ENCODE results near the gene EFCC1.

Gene EFCC1

GRCh38 chr3:129014793-129015345, 13.8 kb downstream of the EFCC1 start:
- DNase-seq (ENCODE audit: low read depth) = no peak

DNA sequence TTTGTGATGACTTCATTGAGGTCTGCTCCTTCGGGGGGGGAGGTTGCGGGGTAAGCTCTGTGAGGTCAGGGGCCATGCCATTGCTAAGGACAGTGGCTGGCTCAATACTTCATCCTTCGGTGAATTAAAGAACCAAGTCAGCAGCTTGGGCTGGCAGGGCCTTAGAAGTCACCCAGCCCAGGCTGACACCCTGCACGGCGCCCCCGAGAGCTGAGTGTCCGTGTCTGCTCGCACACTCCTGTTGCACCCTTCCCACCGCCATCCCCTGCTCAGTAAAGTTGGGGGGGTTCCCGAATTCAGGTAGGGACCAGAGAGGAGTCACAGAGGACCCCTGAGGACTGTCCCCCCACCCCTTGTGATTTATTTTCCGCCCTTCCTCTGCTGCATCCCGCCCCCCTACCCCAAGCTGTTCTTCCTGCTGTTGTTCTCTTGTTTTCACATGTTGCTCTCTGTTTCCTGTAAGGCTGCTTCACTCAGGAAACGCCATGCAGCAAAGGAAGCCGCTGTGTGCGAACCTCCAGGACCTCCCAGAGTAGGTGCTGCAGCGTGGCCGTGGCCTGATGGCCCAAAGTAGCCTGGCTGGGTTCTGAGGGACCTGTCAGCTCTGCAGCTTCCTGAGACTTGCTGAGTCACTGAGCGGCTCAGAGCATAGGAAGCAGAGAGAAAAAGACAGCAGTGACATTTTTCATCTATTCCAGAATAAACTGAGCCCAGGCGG, 14.4 kb downstream of the EFCC1 start:
- DNase-seq (ENCODE audit: low read depth) = no peak

GRCh38 chr3:129016356-129016719, 15.2 kb downstream of the EFCC1 start:
- DNase-seq (ENCODE audit: low read depth) = peak; percentile 53

- no peak for DNase-seq (ENCODE audit: low read depth)
Measured at GRCh38 chr3:129016720-129017483, 15.8 kb downstream of the EFCC1 start.

DNA sequence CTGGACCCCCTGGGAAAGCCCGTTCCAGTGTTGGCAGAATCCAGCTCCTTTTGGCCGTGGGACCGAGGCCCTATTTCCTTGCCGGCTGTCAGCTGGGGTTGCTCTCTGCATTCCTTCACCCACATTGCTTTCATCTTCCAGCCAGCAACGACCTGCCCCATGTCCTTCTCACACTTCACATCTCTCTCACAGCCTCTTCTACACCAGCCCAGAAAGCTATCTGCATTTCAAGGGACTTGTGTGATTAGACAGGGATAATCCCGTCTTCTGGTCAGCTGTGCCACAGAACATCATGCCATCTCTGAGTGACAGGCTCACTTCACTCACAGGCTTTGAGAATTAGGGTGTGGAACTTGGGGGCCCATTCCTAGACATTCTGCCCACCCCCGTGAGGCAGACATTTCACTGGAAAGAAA, 16.4 kb downstream of the EFCC1 start:
- no peak for DNase-seq (ENCODE audit: low read depth)

DNA sequence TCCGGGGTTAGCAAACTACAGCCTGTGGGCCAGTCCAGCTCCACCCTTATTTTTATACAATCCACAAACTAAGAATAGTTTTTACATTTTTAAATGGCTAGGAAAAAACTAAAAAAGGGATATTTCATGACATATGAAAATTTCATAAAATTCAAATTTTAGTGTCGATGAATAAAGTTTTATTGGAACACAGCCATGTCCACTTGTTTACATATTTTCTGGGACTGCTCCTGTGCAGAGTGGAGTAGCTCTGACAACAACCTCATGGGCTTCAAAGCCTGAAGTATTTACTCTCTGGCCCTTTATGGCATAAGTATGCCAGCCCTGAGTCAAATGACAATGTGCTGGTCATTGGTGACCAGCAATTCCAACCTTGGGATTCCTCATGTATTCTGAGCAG, 17.2 kb downstream of the EFCC1 start:
- no peak for DNase-seq (ENCODE audit: low read depth)

DNA sequence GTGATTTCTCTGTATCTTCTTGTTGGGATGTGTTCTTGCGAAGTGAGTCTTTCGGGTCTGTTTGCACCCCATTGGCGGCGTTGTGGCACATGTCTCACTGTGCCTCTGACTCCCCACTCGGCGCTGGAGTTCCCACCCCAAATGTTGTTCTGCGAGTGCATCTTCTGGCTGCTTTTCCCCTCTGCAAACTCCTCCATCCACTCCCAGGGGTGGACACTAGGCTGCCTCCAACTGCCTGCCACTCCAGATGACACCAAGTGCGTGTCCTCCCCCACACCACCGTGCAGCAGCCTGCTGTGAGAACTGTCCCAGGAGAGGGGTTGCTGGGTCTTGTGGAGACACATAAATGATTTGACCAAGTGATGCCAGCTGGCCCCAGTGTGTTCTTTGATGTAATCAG, 17.6 kb downstream of the EFCC1 start:
- DNase-seq (ENCODE audit: low read depth) = no peak

- no peak for DNase-seq (ENCODE audit: low read depth)
Measured at GRCh38 chr3:129019266-129019665, 18.2 kb downstream of the EFCC1 start.

- no peak for DNase-seq (ENCODE audit: low read depth)
Measured at GRCh38 chr3:129020691-129021090, 19.6 kb downstream of the EFCC1 start.

GRCh38 chr3:129021140-129021551, 20.0 kb downstream of the EFCC1 start:
- DNase-seq (ENCODE audit: low read depth) = no peak

- DNase-seq (ENCODE audit: low read depth) = no peak
Measured at GRCh38 chr3:129022114-129023007, 21.3 kb downstream of the EFCC1 start.

GRCh38 chr3:129023008-129023358, 21.9 kb downstream of the EFCC1 start:
- DNase-seq (ENCODE audit: low read depth) = no peak

DNA sequence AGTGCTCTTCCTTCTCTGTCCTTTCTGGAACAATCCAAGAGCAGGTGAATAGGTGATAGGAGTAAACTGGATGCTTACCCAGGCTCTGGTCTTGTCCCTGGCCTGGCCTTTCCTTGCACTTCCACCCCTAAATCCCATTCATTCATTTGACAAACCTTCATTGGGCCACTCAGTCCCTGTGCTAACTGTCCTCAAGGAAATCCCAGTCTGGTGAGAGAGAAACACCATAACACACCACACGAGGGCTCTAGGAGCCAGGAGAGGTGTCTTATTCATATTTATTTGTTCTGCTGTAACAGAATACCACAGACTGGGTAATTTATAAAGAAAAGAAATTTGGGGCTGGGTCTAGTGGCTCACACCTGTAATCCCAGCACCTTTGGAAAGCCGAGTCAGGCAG, 22.8 kb downstream of the EFCC1 start:
- no peak for DNase-seq (ENCODE audit: low read depth)

DNA sequence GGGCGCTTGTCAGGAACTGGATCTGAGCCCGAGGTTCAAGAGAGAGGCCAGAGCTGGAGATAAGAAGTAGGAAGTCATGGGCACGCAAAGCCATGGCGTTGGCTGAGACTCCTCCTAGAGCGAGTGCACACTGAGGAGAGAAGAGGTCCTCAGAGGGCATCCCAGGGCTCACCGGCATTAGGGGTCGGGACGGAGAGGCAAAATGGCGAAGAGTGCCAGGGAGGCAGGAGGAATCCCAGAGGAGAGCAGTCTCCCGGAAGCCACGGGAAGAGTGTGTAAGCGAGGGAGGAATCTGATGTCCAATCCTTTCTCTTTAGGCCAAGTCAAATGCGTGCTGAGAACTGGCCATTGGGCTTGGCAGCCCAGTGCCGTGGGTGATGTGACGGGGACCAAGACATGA, 24.0 kb downstream of the EFCC1 start:
- no peak for DNase-seq (ENCODE audit: low read depth)

- no peak for DNase-seq (ENCODE audit: low read depth)
Measured at GRCh38 chr3:129025691-129026435, 24.8 kb downstream of the EFCC1 start.

DNA sequence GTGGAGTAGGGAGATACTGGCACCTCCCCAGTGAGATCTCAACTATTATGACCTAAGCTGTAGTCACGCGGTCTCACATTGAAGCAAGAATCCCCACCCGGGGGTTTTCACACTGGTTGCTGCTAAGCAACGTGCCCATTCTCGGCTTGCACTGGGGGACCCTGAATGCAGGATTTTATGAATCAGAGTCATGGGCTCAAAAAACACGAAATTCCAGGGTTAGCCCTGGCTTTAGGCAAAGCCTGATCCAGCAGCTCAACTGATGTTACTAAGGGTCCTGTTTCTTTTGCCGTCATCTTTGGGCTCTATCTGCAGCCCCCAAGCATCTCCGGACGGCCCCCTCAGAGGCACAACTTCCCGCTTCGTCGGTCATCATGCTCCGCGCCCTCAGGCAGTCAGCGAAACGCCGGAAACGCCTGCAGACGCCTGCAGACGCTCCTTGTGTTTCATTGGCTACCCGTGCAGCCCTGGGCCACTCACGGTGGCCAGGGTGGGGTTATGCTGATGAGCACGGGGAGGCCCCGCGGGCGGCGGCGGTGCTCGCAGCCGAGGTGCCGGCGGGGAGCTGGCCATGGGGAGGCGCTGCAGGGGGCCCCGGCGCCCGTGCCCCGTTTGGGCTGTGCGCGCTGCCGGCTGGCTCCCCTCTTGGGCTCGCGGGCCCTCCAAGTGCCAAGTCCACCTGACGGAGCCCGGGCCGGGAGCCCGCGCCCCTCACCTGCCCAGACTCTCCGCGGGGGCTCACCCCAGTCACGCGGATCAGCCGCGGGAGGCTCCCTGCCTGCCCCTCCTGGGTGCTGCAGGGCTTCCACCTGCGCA, 25.8 kb downstream of the EFCC1 start:
- DNase-seq (ENCODE audit: low read depth) = peak; percentile 76

DNA sequence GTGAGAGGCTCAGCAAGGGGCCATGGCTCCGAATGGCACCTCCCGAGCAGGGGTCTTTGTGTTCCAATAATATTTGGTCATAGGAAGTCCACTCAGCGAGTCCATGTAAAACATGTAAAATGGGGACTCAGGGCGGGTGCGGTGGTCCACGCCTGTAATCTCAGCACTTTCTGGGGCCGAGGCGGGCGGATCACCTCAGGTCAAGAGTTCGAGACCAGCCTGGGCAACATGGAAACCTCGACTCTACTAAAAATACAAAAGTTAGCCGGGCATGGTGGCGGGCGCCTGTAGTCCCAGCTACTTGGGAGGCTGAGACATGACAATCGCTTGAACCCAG, 26.4 kb downstream of the EFCC1 start:
- no peak for DNase-seq (ENCODE audit: low read depth)

DNA sequence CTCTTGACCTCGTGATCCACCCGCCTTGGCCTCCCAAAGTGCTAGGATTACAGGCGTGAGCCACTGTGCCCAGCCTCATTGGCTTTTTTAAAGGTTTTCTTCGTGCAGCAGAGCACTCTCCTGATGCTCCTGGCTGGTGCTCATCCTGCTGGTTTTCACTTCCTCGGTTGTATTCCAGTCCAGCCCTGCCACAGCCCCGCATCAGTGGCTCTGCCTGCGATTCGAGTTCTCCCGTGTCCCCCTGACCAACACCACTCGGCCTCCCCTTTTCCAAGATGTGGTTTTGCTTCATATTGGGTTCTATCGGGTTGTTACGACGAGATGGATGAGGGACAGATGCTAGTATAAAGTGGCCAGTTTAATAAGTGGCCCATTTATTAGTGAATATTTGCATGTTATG, 27.8 kb downstream of the EFCC1 start:
- no peak for DNase-seq (ENCODE audit: low read depth)

DNA sequence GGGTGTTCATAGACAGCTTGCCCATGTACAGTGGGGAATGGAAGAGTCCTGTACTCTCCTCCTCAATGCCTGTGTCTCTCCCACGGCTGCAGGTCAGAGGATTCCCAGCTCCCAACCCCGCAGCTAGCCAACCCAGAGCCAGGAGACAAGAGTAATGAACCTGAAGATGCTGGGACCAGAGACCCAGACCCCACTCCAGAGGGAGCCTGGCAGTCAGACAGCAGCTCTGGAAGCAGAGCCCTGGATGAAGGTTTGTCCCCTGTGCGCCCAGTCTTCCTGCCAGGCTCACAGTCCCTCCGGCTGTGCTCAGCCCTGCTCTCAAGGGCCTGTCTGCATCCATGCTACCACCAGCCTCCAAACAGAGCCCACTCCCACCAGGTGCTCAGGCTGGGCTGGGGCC, 29.5 kb downstream of the EFCC1 start:
- DNase-seq (ENCODE audit: low read depth) = no peak

DNA sequence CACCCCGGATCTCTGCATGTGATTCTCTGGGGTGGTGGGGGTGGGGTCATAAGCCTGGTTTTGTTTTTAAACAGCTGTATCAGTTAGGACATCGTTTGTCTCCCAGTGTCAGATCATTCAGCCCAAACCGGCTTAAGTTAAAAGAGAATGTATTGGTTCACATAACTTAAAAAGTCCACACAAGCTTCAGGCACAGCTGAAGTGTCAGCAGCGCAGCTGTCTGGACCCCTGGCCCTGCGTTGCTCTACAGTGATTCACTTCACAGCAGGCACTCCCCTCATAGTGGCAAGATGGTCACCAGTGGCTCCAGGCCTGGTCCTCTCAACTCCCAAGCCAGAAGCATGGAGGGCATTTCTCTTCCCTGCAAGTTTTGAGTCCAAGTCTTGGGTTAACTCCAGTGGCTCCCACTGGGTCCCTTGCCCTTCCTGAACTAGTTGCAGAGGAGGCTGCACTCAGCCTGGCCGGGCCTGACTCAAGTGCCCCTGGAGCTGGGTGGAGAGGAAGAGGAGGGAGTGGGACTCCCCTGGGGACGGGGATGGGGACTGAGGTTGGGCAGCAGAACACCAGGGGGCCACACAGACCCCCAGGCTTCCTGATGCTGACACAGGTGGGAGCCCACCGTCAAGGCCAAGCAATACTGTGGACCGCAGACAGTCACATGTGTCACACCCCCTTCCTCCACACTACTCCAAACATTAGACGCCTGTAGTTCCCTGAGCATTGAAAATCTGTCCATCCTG, 30.5 kb downstream of the EFCC1 start:
- no peak for DNase-seq (ENCODE audit: low read depth)

Data from CMK (cell line).